ENCODE measurements around the gene CARMIL1.

GRCh38 chr6:25434921-25435320 lies 155.7 kb downstream of the CARMIL1 start:
- TF ChIP-seq POLR2A (IDR thresholded peaks at IDR 0.05), result no peak
- TF ChIP-seq, protein P1, sequence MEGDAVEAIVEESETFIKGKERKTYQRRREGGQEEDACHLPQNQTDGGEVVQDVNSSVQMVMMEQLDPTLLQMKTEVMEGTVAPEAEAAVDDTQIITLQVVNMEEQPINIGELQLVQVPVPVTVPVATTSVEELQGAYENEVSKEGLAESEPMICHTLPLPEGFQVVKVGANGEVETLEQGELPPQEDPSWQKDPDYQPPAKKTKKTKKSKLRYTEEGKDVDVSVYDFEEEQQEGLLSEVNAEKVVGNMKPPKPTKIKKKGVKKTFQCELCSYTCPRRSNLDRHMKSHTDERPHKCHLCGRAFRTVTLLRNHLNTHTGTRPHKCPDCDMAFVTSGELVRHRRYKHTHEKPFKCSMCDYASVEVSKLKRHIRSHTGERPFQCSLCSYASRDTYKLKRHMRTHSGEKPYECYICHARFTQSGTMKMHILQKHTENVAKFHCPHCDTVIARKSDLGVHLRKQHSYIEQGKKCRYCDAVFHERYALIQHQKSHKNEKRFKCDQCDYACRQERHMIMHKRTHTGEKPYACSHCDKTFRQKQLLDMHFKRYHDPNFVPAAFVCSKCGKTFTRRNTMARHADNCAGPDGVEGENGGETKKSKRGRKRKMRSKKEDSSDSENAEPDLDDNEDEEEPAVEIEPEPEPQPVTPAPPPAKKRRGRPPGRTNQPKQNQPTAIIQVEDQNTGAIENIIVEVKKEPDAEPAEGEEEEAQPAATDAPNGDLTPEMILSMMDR (IDR thresholded peaks at IDR 0.05 in 8 of 11, conservative IDR thresholded peaks at IDR 0.05 in 3 of 11), result no peak

All from spleen (tissue), 7 donors.